H9 (cell line): ENCODE data around the gene TMTC2. TPM values are rescaled to one million over a fixed set of nuclear protein-coding genes. Genes with fewer than 3 reads are reported as not detected.

ENCODE experiments used
- DNase-seq: peaks from one replicate; pipeline ENCODE4 v3.0.0-alpha.2; 2017
- H2AFZ ChIP-seq: one replicate; pipeline ENCODE4 v1.6.1; 2013; ENCODE audit warnings: mild to moderate bottlenecking, low read length, control low read depth, moderate library complexity
- H2AK5ac ChIP-seq: 2 replicates; pipeline ENCODE4 v1.6.1; 2013; ENCODE audit warnings: low read length, control low read depth, mixed read lengths; ENCODE audit not compliant: insufficient read length
- H2BK120ac ChIP-seq: one replicate; pipeline ENCODE4 v1.6.1; 2013; ENCODE audit warnings: low read depth, mild to moderate bottlenecking, low read length, control low read depth, inconsistent platforms; ENCODE audit not compliant: poor library complexity, severe bottlenecking
- H2BK12ac ChIP-seq: 2 replicates; pipeline ENCODE4 v1.6.1; 2013; ENCODE audit warnings: low read length, control low read depth, mixed read lengths, low read depth; ENCODE audit not compliant: insufficient read length
- H2BK15ac ChIP-seq: 2 replicates; pipeline ENCODE4 v1.6.1; 2013; ENCODE audit warnings: low read depth, low read length, control low read depth
- H2BK20ac ChIP-seq: one replicate; pipeline ENCODE4 v1.6.1; 2013; ENCODE audit warnings: low read depth, mild to moderate bottlenecking, low read length, control low read depth, inconsistent platforms; ENCODE audit not compliant: poor library complexity, severe bottlenecking
- H2BK5ac ChIP-seq: 2 replicates; pipeline ENCODE4 v1.6.1; 2013; ENCODE audit warnings: low read length, control low read depth, mixed read lengths; ENCODE audit not compliant: insufficient read length
- H3K14ac ChIP-seq: 2 replicates; pipeline ENCODE4 v1.6.1; 2013; ENCODE audit warnings: low read length, control low read depth; ENCODE audit not compliant: insufficient read depth
- H3K18ac ChIP-seq: 2 replicates; pipeline ENCODE4 v1.6.1; 2013; ENCODE audit warnings: low read depth, mild to moderate bottlenecking, mixed read lengths, low read length, control low read depth; ENCODE audit not compliant: insufficient read length
- H3K23ac ChIP-seq: 2 replicates; pipeline ENCODE4 v1.6.1; 2013; ENCODE audit warnings: low read length, control low read depth, mixed read lengths, low read depth; ENCODE audit not compliant: insufficient read length
- H3K23me2 ChIP-seq: 2 replicates; pipeline ENCODE4 v1.6.1; 2013; ENCODE audit warnings: low read depth, mild to moderate bottlenecking, mixed read lengths, low read length, control low read depth; ENCODE audit not compliant: insufficient read length, poor library complexity, severe bottlenecking
- H3K27ac ChIP-seq: 2 replicates; pipeline ENCODE4 v1.5.1; 2013; ENCODE audit warnings: low read length, control low read depth, mixed read lengths, low read depth; ENCODE audit not compliant: insufficient read length
- H3K27me3 ChIP-seq: 2 replicates; pipeline ENCODE4 v1.6.1; 2013; ENCODE audit warnings: low read length, control low read depth, inconsistent platforms; ENCODE audit not compliant: insufficient read depth
- H3K4ac ChIP-seq: 2 replicates; pipeline ENCODE4 v1.6.1; 2013; ENCODE audit warnings: low read depth, mild to moderate bottlenecking, control low read depth, inconsistent platforms, low read length, moderate library complexity
- H3K4me1 ChIP-seq: 2 replicates; pipeline ENCODE4 v1.6.1; 2013; ENCODE audit warnings: low read length, control low read depth, inconsistent platforms; ENCODE audit not compliant: insufficient read depth
- H3K4me2 ChIP-seq: 2 replicates; pipeline ENCODE4 v1.6.1; 2013; ENCODE audit warnings: low read length, control low read depth, mixed read lengths; ENCODE audit not compliant: insufficient read length, insufficient read depth
- H3K56ac ChIP-seq: 2 replicates; pipeline ENCODE4 v1.6.1; 2013; ENCODE audit warnings: low read depth, mild to moderate bottlenecking, mixed read lengths, low read length, control low read depth; ENCODE audit not compliant: insufficient read length
- H3K79me1 ChIP-seq: 2 replicates; pipeline ENCODE4 v1.6.1; 2013; ENCODE audit warnings: low read depth, mild to moderate bottlenecking, moderate library complexity, low read length, control low read depth, inconsistent platforms; ENCODE audit not compliant: insufficient read depth, poor library complexity, severe bottlenecking
- H3K79me2 ChIP-seq: 2 replicates; pipeline ENCODE4 v1.6.1; 2013; ENCODE audit warnings: low read length, control low read depth, inconsistent platforms; ENCODE audit not compliant: insufficient read depth
- H3K9ac ChIP-seq: 2 replicates; pipeline ENCODE4 v1.6.1; 2013; ENCODE audit warnings: low read length, control low read depth, mixed read lengths; ENCODE audit not compliant: insufficient read length; ENCODE audit errors: extremely low read depth
- H3K9me3 ChIP-seq: one replicate; pipeline ENCODE4 v1.6.1; 2013; ENCODE audit warnings: low read depth, low read length, inconsistent platforms; ENCODE audit not compliant: control insufficient read depth
- H3T11ph ChIP-seq: one replicate; pipeline ENCODE4 v1.6.1; 2013; ENCODE audit warnings: mild to moderate bottlenecking, low read length, control low read depth, inconsistent platforms
- H4K20me1 ChIP-seq: one replicate; pipeline ENCODE4 v1.6.1; 2013; ENCODE audit not compliant: control insufficient read depth, insufficient read length, insufficient read depth
- H4K5ac ChIP-seq: 2 replicates; pipeline ENCODE4 v1.6.1; 2013; ENCODE audit warnings: low read depth, mild to moderate bottlenecking, mixed read lengths, low read length, control low read depth; ENCODE audit not compliant: insufficient read length
- H4K8ac ChIP-seq: replicated peaks from 2 replicates; pipeline ENCODE4 v1.6.1; 2013; ENCODE audit warnings: low read length, control low read depth, mixed read lengths, low read depth; ENCODE audit not compliant: insufficient read length
- H4K91ac ChIP-seq: 2 replicates; pipeline ENCODE4 v1.6.1; 2013; ENCODE audit warnings: low read depth, mild to moderate bottlenecking, moderate library complexity, mixed read lengths, low read length, control low read depth; ENCODE audit not compliant: insufficient read length
- H3K27ac Mint-ChIP-seq, 3 experiments: 2 replicates in 2 of 3; 3 replicates in 1 of 3; pipeline ENCODE4 v1.8.0; 2020 to 2021; ENCODE audit warnings: mixed read lengths in 3 of 3, mild to moderate bottlenecking in 1 of 3, moderate library complexity in 1 of 3
- H3K27me3 Mint-ChIP-seq: 2 replicates; pipeline ENCODE4 v1.8.0; 2021; ENCODE audit warnings: low read depth, mild to moderate bottlenecking, moderate library complexity, mixed read lengths
- H3K36me3 Mint-ChIP-seq, 3 experiments: 2 replicates in 2 of 3; 3 replicates in 1 of 3; pipeline ENCODE4 v1.8.0; 2020 to 2021; ENCODE audit warnings: low read depth in 3 of 3, mixed read lengths in 3 of 3; ENCODE audit not compliant: insufficient read depth in 1 of 3
- H3K4me1 Mint-ChIP-seq, 2 experiments: 2 replicates each; pipeline ENCODE4 v1.8.0; 2020; ENCODE audit warnings: mixed read lengths in 2 of 2
- H3K4me3 Mint-ChIP-seq, 2 experiments: 2 replicates in 1 of 2; 3 replicates in 1 of 2; pipeline ENCODE4 v1.8.0; 2020 to 2021; ENCODE audit warnings: mild to moderate bottlenecking in 2 of 2, mixed read lengths in 2 of 2, moderate library complexity in 1 of 2
- H3K9me3 Mint-ChIP-seq, 2 experiments: 2 replicates in 1 of 2; 3 replicates in 1 of 2; pipeline ENCODE4 v1.8.0; 2020; ENCODE audit warnings: mild to moderate bottlenecking in 2 of 2, mixed read lengths in 2 of 2, moderate library complexity in 1 of 2
- CTCF ChIP-seq: fragments of 200-600 bp; sonication (generic); conservative IDR thresholded peaks from 3 replicates; pipeline ENCODE4 v1.8.0; 2021; ENCODE audit warnings: antibody characterized with exemption, mild to moderate bottlenecking
- WGBS: extraction: QIAGEN DNeasy Blood & Tissue Kit; methylation state at CpG from one replicate; pipeline ENCODE4 v1.1.7; 2013; ENCODE audit warnings: missing lambda C conversion rate, low lambda C conversion rate, mixed read lengths; ENCODE audit not compliant: insufficient read length; ENCODE audit errors: extremely low coverage; 5-methylcytosine and 5-hydroxymethylcytosine counted together
- total RNA-seq: library from RNA; stranded (reverse); gene quantifications from 2 replicates; pipeline ENCODE4 v1.2.1, GENCODE V29; 2021

The TMTC2 gene
- total RNA-seq, 1 experiment from 2014 or later = 3.1 TPM

- peaks cover 0 to 2% of the 10 kb centered on the region in 2 experiments; a peak in 2 of 4 replicates for H3K4me1 Mint-ChIP-seq
- H3K36me3 Mint-ChIP-seq = no peaks in the 10 kb centered on the region
- no peak for DNase-seq
- no peak overlapping the region for H3K4me3 Mint-ChIP-seq
- Histone ChIP-seq H4K5ac (no peak overlapping the region), H3K9me3 (no peaks in the 10 kb centered on the region), H3K79me1 (no peaks in the 10 kb centered on the region), H3K27ac (no peak overlapping the region), H3K14ac (no peak overlapping the region), H4K91ac (no peak overlapping the region), H3T11ph (no peak overlapping the region), H2AK5ac (no peak overlapping the region), H3K27me3 (no peaks in the 10 kb centered on the region), H3K9ac (no peak overlapping the region), H2BK120ac (no peak overlapping the region), H2BK20ac (no peak overlapping the region), H2BK12ac (no peak overlapping the region), H2BK15ac (no peak overlapping the region), H3K79me2 (no peaks in the 10 kb centered on the region), H3K18ac (no peak overlapping the region), H3K56ac (no peak overlapping the region), H3K23me2 (no peaks in the 10 kb centered on the region), H4K8ac (no peak overlapping the region), H3K4ac (no peak overlapping the region), H3K4me2 (no peak overlapping the region), H4K20me1 (no peaks in the 10 kb centered on the region), H3K23ac (no peak overlapping the region), H2BK5ac (no peak overlapping the region), H3K4me1 (no peaks in the 10 kb centered on the region), H2AFZ (no peak overlapping the region)
- H3K27ac Mint-ChIP-seq = no peak overlapping the region
- WGBS = no CpG with 5 or more reads among the region's 1 CpG
- no peaks in the 10 kb centered on the region for H3K27me3 Mint-ChIP-seq
- H3K9me3 Mint-ChIP-seq = no peaks in the 10 kb centered on the region
- TF ChIP-seq CTCF = no peak
These were observed 494.4 kb downstream of the TMTC2 start for GRCh38 chr12:83181074-83181473.
